GM18861 (cell line): Measurements from ENCODE around the gene RFX2.

ENCODE experiments used
- ATAC-seq: cut with Tn5 transposase; IDR thresholded peaks from one replicate; pipeline ENCODE4 v1.9.1; 2021; ENCODE audit not compliant: unreplicated experiment

The RFX2 gene

DNA sequence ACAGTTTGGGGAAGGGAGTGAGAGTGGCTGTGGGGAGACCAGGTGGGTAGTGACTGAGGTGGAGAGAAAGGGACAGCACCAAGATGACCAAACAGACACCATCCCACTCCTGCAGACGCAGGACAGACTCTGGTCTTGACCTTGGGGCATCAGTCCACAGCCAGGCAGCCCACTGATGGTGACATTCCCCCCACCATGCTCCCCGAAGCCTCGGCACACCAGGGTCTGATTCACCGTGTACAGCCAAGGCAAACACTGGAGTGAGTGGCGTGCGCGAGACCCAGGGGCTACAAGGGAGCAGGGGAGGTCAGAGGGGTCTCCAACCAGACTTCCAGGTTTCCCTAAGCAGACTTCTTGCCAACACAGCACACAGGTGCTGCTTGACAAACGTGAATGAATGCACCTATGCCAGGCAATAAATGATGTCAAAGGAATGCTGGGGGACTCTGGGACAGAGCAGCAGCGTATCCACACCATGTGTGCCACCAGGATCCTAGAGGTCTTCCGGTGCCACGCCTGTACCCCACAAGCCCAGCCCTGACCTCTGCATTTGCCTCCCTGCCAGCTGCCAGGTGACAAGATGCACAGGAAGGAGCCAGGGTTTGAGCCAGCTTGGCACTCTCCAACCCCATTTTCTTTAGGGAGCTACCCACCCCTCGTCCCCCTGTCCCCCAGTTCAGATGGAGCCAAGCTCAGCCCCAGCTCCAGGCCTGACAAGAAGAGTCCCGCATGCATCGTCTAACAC lies 150.9 kb downstream of the RFX2 start:
- ATAC-seq: no peak

DNA sequence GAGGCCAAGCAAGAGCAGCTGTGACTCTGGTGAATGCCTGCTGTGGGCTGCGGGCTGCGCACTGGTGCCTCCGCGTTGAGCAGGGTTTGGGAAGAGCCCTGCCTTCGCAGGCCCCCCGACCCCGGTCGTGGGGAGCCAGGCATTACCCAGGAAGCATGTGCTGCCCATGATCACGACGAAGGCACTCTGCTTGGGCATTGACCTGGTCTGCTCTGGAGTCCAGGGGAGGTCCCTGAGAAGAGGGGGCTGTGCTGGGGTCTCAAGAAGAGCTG lies 151.5 kb downstream of the RFX2 start:
- no peak for ATAC-seq

DNA sequence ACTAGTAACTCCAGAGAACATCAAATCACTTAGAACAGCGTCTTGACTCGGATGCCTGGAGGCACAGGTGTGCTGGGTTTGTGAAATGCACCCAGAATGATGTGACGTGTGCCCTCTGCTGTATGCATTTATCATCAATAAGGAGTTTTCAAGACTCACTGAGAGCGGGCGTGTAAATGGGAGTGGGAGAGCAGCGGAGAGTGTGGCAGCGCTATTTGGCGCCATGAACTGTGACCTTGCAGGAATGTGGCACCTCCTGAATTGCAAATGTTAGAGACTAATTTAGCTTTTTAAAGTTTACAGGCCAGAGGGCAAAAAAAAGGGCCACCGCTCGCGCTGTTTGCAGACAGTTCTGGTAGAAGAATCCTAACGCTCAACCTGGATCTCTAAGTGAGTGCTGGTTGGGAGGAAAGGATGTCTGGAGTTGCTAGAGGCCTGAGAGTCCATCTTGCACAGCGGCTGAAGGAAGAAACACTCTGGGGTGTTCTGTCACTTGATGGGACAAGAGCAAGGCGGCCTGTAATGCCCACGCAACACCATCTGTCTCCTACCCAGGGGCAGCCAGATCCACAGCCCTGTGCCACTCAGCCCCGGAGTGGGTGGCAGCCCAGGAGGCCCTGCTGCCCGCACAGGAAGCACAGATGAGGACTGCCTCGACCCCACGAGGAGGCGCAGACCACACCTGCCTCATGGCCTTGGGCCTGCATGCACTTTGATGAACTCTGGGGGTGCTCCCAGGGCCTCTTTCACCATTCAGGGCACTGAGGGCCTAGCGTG lies 152.0 kb downstream of the RFX2 start:
- ATAC-seq: no peak

DNA sequence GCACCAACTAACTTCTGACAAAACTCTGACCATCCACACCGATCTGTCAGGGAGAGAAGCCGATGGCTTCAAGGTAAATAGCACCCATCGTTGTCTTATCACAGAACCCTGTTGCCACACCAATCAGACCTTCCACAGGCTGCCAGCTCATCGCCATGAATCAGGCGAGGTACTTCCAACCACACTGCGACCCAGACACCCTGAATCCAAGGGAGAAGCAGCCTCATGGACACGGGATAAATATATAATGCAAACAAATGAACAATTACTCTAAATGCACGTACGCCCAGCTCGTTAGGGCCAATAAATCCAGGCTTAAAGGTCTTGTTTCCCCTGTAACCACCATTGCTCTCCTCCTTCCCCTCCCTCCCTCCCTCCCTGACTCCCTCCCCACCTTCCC lies 153.1 kb downstream of the RFX2 start:
- no peak for ATAC-seq

DNA sequence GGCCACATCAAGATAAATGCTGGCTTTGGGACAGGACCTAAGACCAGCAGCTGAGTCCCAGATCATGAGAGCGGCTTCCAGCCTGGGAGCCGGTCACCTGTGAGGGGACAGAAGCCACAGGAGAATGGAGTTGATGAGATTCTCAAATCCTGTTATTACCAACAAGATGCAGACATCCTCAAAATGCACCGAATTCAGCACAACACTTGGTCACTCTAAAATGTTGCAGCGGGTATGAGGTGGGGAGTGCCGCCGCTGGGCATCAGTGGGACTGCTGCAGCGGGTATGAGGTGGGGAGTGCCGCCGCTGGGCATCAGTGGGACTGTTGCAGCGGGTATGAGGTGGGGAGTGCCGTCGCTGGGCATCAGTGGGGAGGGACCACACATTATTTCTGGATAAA lies 153.6 kb downstream of the RFX2 start:
- ATAC-seq: no peak

DNA sequence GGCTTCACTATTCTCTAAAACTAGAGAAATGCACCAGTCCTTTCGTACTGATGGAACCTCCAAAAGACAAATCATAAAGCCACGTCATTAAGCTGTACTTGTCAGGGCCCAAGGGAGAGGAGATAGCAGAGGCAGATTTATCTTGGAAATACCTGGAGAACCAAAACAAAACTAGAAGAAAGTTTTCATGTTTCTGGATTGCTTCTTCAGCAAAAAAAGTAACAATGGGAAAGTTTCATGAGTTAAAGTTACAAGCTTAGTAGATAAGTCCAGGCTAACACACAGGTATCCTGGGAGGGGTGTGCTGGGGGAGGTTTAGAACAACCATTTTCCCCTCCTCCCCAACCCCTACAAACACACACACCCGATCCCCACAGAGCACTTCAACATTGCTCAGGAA lies 154.0 kb downstream of the RFX2 start:
- ATAC-seq: no peak

DNA sequence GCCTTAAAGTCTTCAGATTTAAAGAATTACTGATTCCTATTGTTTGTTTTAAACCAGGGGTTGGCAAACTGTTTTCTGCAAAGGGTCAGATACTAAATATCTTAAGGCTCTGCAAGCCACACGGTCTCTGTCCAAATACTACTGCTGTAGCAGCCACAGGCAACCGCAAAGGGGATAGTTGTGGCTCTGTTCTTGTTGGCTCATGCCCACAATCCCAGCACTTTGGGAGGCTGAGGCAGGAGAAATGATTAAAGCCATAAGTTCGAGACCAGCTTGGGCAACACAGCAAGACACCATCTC lies 154.7 kb downstream of the RFX2 start:
- no peak for ATAC-seq

DNA sequence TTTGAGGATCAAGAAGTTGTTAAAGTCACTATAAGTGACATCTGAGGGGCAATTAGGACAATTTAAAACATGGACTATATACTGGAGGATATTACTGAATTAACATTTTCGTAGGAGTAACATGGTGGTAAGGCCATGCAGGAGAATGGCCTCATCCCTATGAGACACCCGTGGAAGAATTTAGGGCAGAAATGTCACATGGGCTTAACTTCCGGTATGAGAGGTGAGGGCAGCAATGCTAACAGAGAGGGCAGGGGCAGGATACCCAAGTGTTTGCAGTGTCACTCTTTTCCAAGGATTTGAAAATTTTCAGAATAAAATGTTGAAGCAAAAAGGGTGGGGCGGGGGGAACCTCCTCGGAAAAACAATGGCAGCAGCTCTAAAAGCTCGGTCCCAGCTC lies 156.0 kb downstream of the RFX2 start:
- ATAC-seq: no peak

DNA sequence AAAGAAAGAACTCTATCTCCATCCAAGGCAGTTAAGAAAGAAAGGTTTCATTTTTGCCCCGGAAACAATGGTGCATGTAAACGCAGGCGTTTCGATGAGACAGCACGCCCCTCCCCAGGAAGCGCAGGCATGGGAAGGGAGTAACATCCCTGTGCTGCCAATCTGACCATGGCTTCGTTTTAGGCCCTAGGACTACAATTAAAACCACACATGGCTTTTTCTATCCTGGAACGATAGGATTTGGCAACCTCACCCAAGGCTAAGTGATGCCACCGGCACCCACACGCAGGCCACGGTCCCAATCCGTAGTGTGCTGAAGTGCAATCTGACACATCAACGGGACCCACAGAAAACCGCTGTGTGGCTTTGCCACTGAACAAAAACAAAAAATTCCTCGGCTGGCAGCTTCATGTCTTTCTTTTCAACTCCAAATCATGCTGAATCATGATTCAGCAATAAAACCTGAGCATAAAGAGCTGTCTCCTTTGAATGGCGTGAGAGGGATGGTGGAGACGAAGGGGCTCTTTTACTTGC lies 156.6 kb downstream of the RFX2 start:
- no peak for ATAC-seq

DNA sequence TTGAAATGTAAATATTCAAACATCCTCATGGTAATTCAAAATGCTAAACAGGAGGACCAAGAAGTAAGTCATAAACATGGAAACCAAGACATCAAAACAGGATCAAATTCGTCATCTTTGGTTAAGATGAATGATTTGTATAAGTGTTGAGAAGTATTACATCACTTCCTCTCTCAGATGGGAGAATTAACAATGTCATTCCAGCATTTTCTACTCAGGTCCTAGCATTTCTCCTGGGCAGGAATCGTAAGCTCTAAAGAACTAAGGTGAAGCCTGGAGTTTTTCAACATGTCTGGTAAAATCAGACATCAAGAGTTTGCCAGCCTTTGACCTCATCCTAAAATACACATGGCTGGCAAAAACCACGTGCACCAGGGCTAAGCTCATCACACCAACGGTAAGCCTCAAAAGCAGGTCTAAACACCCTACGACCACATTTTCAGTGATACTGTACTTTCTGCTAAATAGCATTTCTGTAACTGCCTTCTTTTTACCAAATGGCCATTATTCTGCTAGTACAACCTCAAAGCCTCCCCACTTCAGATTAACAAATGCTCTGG lies 157.2 kb downstream of the RFX2 start:
- ATAC-seq: no peak

DNA sequence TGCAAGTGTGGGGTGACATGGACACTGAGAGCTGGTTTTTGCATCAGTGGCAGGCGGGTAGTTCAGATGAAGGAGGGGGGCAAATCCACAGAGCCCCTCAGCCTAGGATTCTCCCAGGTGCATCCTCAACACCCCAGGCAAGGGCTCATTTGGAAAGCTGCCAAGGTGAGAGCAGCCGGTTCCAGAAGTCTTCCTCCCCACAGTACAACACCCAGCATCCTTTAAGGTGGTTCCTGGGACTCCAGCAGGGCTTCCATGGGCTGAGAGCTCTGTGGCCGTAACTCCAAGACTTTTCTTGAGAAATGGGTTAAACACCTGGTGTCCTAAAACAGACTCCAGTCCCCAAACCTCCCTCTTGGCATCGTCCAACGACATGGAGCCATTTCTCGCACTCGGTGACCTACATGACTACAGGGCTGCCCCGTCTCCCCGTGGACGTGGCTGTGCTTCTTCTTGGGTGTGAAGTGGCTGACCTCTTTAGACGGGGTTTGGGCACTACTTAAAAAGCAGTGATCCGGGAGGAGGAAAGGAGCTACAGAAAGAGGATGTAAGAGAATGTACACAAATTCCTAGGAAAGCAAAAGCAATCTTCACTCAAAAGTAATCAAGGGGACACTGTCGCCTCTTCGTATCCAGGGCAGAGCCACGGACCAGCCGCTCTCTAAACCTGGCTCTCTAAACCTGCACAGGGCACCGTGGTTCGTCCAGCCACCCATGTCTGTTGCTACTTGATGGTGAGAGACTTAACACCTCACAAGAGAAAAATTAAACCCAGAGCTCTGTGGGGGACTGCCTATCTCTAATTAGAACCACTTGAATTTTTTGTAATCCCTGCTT lies 157.9 kb downstream of the RFX2 start:
- ATAC-seq: no peak

DNA sequence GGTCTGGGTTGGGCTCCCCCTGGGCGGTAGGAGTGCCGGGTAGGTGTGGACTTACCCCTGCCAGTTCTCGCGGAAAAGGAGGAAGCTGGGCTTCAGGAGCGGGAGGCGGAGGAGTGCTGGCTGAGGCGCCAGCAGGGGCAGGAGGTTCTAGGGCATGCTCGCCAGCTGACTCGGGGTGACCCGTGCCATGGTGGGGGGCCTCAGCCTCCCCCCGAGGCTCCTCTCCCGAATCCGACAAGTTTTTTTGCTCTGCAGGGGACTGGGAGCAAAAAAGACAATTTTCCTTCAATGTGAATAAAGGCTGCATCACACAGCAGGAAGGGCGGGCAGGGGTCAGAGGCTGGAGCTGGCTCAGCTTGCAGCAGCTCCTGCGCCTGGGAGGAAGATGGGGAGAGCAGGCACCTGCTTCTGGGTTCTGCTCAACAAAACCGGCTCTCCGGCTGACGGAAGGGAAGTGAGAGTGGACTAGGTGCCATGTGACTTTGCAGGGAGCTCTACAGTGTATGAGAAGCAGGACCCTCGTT lies 158.9 kb downstream of the RFX2 start:
- ATAC-seq: no peak

DNA sequence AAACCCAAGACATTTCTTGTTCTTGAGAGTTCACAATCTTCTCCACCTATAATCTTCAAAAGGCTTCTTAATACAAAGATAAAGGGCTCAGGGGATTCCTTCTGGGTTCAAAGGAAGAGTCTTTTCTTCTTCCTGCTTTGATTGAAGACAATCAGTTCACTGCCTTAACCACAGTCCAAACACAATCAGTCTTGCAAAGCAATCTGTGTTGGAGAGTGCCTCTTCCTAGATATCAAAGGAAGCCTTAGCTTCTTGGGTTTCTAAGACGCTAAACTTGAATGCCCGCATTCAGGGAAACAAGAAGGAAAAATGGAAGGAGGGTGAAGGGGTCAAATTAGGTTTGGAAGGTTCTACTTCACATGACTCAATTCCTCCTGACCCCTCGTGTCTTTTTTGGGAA lies 159.6 kb downstream of the RFX2 start:
- ATAC-seq: no peak

DNA sequence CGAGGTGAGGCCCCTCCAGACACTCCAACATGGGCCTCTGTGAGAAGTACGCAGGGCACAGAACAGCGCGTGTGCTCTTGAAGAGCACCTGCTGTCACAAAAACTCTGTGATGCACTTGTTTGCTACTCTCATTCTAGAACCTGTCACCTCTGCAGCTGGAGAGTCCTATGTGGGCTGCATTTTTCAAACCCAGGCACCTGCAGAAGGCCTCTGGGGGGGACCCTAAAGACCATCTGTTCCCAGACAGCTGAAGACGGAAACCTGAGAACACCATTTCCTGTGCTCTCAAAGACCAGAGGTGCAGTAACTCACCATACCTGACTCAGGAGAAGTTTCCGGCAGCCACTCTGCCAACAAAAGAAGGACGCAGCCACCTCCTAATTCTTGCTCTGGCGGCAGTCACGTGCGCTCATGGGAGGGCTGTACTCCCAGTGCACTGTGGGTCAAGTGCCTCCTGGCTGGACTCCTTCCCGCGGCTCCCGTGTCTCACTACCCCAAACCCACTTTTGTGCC lies 160.5 kb downstream of the RFX2 start:
- ATAC-seq: no peak

DNA sequence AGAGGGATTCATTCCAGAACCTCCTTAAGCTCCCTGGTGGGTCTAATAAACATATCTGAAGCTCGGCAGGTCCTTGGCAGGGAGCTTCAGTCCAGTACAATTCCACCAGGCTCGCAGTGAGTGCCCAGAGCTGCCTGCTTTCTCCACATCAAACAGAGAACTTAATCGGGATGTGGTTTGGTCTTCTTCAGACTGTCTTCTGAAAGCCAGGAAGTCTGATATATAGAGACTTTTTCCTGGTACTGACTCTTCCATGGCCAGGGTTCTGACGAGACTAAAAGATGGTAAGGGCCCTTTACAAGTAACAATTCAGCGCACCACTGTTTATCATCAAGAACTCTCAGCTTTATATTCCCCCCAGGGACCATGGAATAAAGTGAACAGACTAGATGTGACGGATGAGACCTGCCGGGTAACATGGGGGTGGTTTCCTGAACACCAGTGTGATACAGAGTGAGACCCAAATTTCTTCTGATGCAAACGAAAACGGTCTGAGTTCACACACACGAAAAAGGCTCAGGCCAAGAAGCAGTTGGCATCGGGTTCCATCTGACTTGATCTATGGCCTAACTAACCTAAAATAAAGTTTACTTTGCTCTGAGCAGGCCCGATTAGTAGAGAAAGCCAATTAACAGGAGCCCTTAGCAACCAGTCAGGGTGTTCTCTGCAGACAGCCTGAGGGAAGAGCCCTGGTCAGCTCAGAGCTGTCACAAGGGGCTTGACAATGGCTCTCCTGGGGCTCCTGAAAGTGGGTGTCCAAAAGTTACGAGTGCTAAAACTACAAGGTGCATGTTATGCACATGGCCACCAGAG lies 161.3 kb downstream of the RFX2 start:
- ATAC-seq: no peak

DNA sequence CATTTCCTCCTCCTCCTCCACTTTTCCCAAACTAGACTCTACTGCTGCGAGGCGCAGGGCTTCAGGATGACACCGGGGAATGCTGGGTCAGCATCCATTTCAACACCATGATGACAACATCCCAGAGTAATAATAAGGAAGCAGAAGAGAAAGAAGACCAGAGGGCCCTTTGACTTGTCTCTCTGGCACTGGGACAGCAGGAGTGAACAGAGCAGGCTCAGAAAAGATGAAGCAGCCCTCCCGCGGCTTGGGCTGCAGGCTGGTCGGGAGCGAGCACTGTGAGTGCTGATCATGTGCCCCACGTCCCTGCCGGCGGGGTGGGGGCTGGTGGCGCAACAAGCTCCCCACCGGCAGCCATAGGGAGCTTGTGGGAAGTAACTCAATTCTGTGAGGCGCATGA lies 162.9 kb downstream of the RFX2 start:
- ATAC-seq: no peak

DNA sequence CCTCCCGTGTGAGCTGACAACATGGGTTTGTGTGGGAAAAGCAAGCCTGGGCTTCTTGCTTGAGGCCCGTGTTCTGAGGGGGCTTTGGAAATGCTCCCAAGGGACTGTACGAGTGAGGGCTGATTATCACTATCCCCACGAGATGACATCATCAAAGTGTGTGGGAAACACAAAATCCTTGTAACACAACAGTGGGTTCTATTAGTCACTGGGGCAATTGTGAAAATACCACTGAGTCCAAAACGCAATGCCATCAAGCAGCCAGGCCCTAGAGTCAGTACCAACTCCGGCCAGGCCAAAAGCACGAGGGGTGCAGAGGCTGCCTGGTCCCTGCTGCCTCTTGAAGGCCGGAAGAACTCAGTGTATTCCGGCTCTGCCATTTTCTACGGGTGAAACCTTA lies 166.7 kb downstream of the RFX2 start:
- no peak for ATAC-seq
